ENCODE results near the gene SLX1B.
"Not testable (repeated sequence)": the region's sequence is repeated elsewhere in the genome, so short reads cannot be mapped to it uniquely, and the experiment has no call there.

The SLX1B gene

DNA sequence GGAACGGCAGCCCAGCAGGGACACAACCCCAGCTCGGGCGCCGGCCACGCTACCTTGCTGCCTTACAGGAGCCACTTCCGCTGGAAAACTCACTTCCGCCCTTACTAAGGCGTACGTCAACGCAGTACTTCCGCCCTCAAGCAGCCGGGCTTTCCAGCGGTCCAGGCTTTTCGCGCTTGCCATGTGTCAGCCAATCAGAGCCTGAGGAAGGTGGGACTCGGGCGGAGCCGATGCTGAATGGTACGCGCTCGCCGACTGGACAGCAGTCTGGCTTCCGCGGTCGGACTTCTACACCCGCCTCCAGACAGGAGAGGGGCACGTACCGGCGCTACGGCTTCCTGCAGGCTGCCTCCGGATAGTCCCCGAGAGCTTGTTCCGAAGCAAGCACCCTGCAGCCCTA is at the start of gene SLX1B, which contains the start of gene BOLA2:
Gene SLX1B, plus strand, starts transcription at position 265 of the 400 bp plus-strand sequence.
Gene BOLA2, minus strand, starts transcription at position 83 of the 400 bp plus-strand sequence. CDS start 98 bp downstream, outside the sequence.
- DNase-seq (ENCODE audit: low spot score): not testable (repeated sequence)

DNA sequence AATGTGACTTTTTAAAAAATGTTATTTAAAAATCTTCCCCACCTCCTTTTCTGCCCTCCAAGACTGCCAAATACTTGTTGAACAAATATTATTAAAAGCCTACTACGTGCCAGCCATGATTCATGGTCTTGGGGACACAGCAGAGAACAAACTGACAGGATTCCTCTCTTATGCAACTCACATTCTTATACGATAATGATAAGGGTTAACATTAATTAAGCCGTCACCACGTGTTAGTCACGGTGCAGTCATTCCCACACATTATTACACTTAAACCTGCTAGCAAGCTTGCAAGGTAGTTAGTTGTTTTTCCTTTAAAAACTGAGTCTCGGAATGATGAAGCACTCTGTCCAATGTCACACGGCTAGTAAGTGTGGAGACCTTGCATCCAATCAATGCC is 49.1 kb upstream of the SLX1B start:
- not testable (repeated sequence) for DNase-seq (ENCODE audit: low spot score)

DNA sequence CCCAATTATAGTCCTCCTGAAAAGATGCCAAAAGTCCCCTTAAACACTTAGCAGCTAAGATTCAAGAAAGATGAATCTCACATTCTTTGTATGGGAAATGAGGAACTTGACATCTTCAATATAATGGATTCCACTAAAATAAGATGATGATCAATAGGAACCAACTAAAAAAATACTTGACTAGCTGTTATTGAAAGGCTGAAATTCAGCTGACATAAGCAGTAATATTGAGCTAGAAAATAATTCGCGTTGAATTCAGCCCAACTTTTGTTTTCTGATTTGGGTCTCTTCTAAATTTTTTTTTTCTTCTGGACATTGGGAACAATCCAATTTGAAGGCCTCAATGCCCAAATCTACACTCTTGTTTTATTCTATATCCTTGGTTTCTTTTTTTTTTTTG is 30.7 kb upstream of the SLX1B start:
- DNase-seq (ENCODE audit: low spot score): not testable (repeated sequence)

DNA sequence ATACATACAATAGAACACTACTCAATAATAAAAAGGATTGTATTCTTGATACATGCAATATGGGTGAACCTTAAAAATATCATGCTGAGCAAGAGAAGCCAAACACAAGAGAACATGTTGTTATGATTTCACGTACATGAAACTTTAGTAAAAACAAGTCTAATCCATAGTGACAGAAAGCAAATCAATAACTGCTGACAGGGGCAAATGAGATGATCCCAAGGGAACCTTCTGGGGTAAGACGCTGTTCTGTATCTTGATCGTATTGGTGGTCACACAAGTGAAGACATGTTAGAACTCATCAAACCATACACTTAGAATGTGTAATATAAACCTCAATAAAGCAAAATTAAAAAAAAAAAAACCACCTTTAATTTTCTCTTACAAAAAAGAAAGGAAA is 28.9 kb upstream of the SLX1B start:
- DNase-seq (ENCODE audit: low spot score): not testable (repeated sequence)

DNA sequence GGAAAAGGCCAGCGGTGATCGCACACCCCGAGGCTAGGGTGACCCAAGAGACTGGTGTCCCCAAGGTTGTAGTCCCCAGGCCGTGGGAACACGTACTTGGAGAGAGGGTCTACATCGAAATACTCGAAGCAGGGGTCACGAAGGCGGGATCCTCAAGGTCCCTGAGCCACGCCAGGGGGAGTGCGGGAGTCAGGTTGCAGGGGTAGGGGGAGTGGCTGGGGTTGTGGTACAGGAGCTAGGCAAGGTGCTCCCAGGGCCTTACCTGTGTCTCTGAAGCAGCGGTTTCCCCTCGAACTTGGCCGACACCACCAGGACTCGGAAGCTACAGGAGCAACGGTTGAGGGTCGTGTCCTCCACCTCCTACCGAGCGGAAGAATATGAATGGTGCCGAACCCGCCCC is 579 bp upstream of the SLX1B start:
- DNase-seq (ENCODE audit: low spot score): not testable (repeated sequence)

DNA sequence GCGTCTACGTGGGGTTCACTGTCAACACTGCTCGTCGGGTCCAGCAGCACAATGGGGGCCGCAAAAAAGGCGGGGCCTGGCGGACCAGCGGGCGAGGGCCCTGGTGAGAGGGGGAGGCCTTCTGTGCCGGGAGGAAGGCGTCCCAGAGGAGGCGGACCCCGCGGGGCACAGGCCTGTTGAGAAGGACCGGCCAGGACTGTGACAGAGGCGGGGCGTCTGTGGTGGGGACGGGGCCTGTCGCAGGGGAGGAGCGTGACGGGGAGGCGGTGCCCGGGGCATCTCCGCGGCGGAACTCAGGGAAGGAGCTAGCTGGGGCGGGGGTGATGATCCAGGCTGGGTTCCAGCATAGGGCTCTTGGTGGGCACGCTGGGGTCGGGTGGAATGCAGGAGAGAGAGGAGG is 495 bp downstream of the SLX1B start:
- DNase-seq (ENCODE audit: low spot score): not testable (repeated sequence)

DNA sequence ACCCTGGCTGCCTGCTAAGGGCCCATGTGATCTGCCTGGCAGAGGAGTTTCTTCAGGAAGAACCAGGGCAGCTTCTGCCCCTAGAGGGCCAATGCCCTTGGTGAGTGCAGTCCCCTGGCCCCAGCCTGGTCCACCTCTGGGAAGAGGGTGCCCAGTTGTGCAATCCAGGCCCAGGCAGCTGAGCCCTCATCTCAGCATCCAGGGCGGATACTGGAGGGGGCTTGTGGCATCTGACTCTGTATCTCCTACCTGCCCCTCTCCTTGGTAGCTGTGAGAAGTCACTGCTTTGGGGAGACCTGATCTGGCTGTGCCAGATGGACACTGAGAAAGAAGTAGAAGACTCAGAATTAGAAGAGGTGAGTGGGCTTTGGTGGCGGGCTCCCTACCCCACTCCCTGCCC is 3.3 kb downstream of the SLX1B start:
- not testable (repeated sequence) for DNase-seq (ENCODE audit: low spot score)

DNA sequence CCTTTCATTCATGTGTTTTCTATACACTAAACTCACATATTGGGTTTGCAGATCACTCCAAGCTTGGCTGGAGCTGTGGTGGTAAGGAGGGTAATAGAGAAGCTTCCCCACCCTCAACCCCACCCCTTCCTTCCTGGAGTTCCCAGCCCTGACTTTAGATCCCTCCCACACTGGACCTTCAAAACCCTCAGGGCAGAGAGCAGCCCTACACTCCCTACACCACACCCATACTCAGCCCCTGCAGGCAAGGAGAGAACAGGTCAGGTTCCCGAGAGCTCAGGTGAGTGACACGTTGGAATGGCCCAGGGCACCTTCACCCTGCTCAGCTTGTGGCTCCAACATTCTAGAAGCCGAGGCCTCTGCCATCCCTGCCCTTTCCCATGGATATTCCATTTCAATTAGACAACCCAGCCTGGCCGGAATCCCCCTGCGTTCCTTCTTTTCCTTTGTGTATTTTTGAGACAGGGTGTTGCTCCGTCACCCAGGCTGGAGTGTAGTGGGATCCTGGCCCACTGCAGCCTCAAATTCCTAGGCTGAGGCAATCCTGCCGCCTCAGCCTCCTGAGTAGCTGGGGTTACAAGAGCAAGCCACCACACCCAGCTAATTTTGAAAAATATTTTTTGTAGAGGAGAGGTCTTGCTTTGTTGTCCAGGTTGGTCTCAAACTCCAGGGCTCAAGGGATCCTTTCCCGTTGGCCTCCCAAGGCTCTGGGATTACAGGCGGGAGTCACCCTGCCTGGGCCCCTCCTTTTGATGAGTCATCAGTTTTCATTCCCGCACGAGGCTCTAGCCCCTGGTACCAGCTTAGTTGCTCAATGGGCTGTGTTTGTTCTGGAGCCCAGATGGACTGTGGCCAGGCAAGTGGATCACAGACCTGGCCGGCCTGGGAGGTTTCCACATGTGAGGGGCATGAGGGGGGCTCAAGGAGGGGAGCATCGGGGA is 5.6 kb downstream of the SLX1B start, which contains the start of gene SULT1A4:
Gene SULT1A4, plus strand, starts transcription at position 208 of the 941 bp plus-strand sequence. CDS start 1,473 bp downstream, outside the sequence.
- not testable (repeated sequence) for DNase-seq (ENCODE audit: low spot score)

DNA sequence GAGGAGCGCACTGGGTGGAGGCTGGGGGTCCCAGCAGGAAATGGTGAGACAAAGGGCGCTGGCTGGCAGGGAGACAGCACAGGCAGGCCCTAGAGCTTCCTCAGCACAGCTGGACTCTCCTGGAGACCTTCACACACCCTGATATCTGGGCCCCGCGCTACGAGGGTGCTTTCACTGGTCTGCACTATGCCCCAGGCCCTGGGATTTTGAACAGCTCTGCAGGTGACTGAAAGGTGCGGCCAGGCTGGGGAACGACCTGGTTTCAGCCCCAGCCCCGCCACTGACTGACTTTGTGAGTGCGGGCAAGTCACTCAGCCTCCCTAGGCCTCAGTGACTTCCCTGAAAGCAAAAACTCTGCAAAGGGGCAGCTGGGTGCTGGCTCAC is 6.3 kb downstream of the SLX1B start:
- DNase-seq (ENCODE audit: low spot score): not testable (repeated sequence)

DNA sequence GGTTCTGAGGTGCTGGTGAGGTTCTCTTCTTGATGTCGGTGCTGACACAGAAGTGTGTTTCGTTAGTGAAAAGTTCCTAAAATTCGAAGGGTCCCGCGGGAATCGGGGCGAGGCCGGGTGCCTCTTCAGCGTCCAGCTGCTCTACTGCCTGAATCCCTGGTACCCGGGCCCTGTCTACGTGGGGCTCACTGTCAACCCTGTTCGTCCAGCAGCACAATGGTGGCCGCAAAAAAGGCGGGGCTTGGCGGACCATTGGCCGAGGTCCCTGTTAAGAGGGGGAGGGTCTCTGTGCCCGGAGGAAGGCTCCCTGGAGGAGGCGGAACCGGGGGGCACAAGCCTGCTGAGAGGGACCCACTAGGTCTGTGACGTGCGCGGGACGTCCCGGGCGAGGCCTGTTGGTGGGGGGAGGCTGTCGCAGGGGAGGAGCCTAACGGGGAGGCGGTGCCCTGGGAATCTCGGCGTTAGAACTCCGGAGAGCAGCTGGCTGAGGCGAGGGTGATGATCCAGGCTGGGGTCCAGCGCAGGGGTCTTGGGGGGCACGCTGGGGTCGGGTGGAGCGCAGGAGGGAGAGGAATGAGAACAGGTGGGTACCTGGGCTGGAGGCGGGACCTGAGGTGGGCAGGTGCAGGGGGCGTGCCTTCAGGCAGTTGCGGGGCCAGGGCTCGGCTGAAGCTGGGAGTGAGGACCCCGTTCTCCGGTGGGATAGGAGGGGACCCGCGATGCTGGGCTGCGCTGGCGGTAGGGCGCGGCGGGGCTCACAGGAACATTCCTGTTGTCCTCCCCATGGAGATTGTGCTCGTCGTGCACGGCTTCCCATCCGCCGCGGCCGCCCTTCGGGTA is 11.9 kb downstream of the SLX1B start:
- DNase-seq (ENCODE audit: low spot score): not testable (repeated sequence)

DNA sequence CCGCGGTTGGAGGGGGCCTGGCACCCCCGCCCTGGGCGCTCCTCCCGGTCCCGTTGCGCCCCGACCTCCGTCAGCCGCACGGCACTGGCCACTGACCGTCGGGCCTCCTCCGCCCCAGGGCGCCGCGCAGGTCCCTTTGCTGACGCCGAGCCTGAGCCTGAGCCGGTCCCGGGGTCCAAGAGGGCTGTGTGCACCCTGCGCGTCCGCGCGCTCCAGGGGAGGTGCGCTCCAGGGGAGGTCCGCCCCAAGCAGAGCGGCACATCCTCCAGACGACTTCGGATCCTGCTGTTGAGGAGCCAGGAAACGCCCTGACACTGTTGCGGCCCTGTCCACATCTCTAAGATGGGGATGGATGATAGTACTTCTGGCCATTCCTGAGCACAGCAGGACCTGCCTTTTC is 12.6 kb downstream of the SLX1B start:
- DNase-seq (ENCODE audit: low spot score): not testable (repeated sequence)

DNA sequence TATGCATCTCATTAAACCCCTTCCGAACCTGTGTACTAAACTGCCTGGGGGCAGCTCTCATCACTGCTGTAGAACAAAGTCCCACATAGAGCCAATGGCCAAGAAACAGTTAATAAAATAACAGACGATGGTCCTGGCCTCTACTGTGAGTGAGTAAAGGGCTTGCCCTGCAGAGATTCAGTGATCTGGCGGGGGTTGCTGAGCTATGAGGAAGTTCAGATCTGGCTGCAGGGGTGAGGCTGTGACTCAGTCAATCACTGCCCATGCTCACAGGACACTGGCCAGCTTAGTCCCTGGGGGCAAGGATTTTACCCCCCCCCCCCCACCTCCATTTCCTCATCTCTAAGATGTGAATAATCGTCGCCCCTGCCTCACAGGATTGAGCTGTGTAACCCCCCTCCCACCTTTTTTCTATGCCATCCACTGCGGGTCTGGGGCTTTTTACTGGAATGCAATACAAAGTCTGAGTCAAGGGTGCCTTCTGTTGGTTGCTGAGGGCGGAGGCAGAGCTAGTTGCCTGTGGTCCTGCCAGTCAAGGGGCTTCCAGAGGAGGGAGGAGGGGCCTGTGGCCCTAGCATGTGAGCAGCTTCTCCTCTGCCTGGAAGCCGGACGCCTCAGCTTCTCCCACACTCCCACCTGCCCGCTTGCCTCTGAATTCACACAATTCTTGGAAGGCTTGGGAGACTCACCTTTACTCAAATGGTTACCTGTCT is 13.5 kb downstream of the SLX1B start:
- DNase-seq (ENCODE audit: low spot score): not testable (repeated sequence)

DNA sequence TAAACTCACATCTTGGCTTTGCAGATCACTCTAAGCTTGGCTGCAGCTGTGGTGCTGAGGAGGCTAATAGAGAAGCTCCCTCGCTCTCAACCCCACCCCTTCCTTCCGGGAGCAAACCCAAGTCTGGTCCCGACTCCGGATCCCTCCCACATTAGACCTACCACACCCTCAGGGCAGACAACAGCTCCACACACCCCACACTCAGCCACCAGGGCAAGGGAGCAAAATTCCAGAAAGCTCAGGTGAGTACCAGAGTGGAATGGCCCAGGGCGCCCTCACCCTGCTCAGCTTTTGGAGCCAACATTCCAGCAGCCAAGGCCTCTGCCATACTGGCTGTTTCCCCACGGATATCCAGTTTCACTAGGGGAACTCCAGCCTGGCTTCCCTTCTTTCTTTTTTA is 15.3 kb downstream of the SLX1B start:
- DNase-seq (ENCODE audit: low spot score): not testable (repeated sequence)

DNA sequence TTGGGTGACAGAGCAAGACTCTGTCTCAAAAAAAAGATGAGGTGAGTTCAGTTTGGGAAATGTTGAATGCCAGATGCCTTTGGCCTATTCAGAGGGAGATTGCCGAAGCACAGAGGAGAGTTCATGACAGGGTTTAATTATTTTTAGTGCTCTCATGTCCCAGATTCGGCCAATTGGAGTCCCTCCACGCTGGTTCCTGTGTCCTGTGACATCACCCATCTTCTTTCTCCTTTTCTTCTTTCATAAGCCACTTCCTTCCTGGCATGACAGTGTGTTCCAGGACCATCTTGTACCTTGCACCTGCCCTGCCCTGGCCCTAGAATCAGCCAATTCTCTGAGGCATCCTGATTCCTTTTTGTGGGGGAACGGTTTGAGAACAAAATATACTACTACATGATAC is 17.7 kb downstream of the SLX1B start:
- DNase-seq (ENCODE audit: low spot score): not testable (repeated sequence)

DNA sequence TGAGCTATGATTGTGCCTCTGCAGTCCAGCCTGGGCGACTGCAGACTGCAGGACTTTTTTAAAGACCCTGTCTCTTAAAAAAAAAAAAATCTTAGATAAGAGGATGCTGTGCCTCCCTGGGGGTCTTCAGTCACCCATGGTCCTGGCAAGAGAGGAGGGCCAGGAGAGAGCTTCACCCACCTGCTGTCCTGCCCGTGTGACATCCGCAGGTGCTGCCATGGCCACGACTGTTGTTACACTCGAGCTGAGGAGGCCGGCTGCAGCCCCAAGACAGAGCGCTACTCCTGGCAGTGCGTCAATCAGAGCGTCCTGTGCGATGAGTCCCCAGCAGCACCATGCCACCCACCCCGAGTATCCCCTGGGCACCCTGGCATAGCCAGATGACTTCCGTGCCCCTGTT is 27.9 kb downstream of the SLX1B start:
- not testable (repeated sequence) for DNase-seq (ENCODE audit: low spot score)

DNA sequence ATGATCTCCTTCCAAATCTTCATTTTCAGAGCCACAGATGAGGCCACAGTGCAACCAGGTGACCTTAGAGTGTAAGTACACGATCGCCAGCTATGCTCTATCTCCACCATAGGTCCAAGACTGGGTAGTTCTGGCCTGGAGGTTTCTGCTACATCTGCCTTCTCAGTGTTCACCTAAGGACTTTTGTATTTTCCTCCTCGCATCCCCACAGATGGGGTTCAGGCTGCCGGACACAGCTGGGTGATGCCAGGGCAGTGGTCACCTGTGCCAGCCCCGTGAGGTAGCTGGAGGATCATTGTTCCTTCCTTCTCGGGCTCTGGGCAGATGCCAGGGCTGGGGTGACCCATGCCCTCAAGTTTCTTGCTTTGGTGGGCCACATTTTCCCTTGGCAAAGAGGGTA is 52.0 kb downstream of the SLX1B start, which contains the start of gene NPIPB12:
Gene NPIPB12, minus strand, starts transcription at position 101 of the 400 bp plus-strand sequence.
- DNase-seq (ENCODE audit: low spot score): not testable (repeated sequence)
